Calu3 (cell line): ENCODE measurements around the gene APBB1IP. TPM values are rescaled to one million over a fixed set of nuclear protein-coding genes. Genes with fewer than 3 reads are reported as not detected.
"Not testable (repeated sequence)": the region's sequence is repeated elsewhere in the genome, so short reads cannot be mapped to it uniquely, and the experiment has no call there.

Experiments
- BruUV-seq: library from RNA; stranded (reverse); fragments of 400-500 nt; replicated peaks from 2 replicates; lab custom pipeline; 2021; lab: Mats Ljungman, UMichigan
- CTCF ChIA-PET: fragments of 300-600 bp; sonication (Branson Sonifier 250); formaldehyde crosslinking; loops from one replicate; lab custom pipeline; 2022; ENCODE audit warnings: antibody characterized with exemption; lab: Charles Lee
- DNase-seq: peaks from one replicate; pipeline ENCODE4 v3.0.0; 2022
- H3K27ac Mint-ChIP-seq: one replicate; pipeline ENCODE4 v1.8.0; 2022; ENCODE audit warnings: mixed read lengths; ENCODE audit not compliant: unreplicated experiment
- H3K27me3 Mint-ChIP-seq: one replicate; pipeline ENCODE4 v1.8.0; 2022; ENCODE audit warnings: mixed read lengths; ENCODE audit not compliant: unreplicated experiment
- H3K36me3 Mint-ChIP-seq: one replicate; pipeline ENCODE4 v1.8.0; 2022; ENCODE audit warnings: mild to moderate bottlenecking, moderate library complexity, mixed read lengths; ENCODE audit not compliant: insufficient read depth, unreplicated experiment
- H3K4me1 Mint-ChIP-seq: one replicate; pipeline ENCODE4 v1.8.0; 2022; ENCODE audit warnings: mild to moderate bottlenecking, low read depth, mixed read lengths; ENCODE audit not compliant: unreplicated experiment
- H3K4me3 Mint-ChIP-seq: one replicate; pipeline ENCODE4 v1.8.0; 2022; ENCODE audit warnings: mild to moderate bottlenecking, low read depth, moderate library complexity, mixed read lengths; ENCODE audit not compliant: unreplicated experiment
- H3K9me3 Mint-ChIP-seq: one replicate; pipeline ENCODE4 v1.8.0; 2022; ENCODE audit warnings: low read depth, mixed read lengths; ENCODE audit not compliant: unreplicated experiment
- CTCF ChIP-seq: fragments of 200-600 bp; IDR thresholded peaks from one replicate; pipeline ENCODE4 v1.8.0; 2022; ENCODE audit warnings: antibody characterized with exemption; ENCODE audit not compliant: unreplicated experiment
- intact Hi-C: fragments of 100-400 bp; cut with micrococcal nuclease; formaldehyde crosslinking; loops from one replicate; pipeline ENCODE4 v1.10.0; 2022; ENCODE audit not compliant: unreplicated experiment
- total RNA-seq: library from RNA; stranded (reverse); gene quantifications from 2 replicates; pipeline ENCODE4 v1.2.3, GENCODE V29; 2022

Gene APBB1IP
- total RNA-seq, 1 experiment from 2014 or later, result 1.5 TPM

- H3K9me3 Mint-ChIP-seq, result no peaks in the 10 kb centered on the region
- peak overlapping the region; percentile 27 for H3K4me3 Mint-ChIP-seq
- DNase-seq, result peak; percentile 52
- intact Hi-C loops, result loop anchor here (5.0 kb wide), 1 partner anchor 120 kb away; no protein-coding TSS in a partner anchor
- no peak for TF ChIP-seq CTCF
- H3K4me1 Mint-ChIP-seq, result peaks cover 60% of the 10 kb centered on the region
- peaks cover 6% of the 10 kb centered on the region for H3K36me3 Mint-ChIP-seq
- H3K27me3 Mint-ChIP-seq, result no peaks in the 10 kb centered on the region
- CTCF ChIA-PET, result interaction anchor here (0.6 kb wide), 1 partner anchor 1421 kb away, joined by 3 read pairs; no protein-coding TSS in a partner anchor
- H3K27ac Mint-ChIP-seq, result peak overlapping the region; percentile 96
- no TSS peak for BruUV-seq
Measured at GRCh38 chr10:26486990-26487850, 49.1 kb downstream of the APBB1IP start.

GRCh38 chr10:26488344-26488743 lies 50.2 kb downstream of the APBB1IP start:
- H3K27ac Mint-ChIP-seq, result peak overlapping the region; percentile 30
- H3K36me3 Mint-ChIP-seq, result peaks cover 6% of the 10 kb centered on the region
- no peaks in the 10 kb centered on the region for H3K9me3 Mint-ChIP-seq
- DNase-seq, result peak; percentile 4
- no peak overlapping the region for H3K4me3 Mint-ChIP-seq
- intact Hi-C loops, result loop anchor here (5.0 kb wide), 1 partner anchor 121 kb away; no protein-coding TSS in a partner anchor
- CTCF ChIA-PET, result no interaction called here
- no peak for TF ChIP-seq CTCF
- no peaks in the 10 kb centered on the region for H3K27me3 Mint-ChIP-seq
- BruUV-seq, result no TSS peak
- H3K4me1 Mint-ChIP-seq, result peaks cover 68% of the 10 kb centered on the region

GRCh38 chr10:26489081-26489480 lies 50.9 kb downstream of the APBB1IP start:
- TF ChIP-seq CTCF, result no peak
- Mint-ChIP-seq H3K9me3 (no peaks in the 10 kb centered on the region), H3K27ac (peak overlapping the region; percentile 30), H3K4me1 (peaks cover 63% of the 10 kb centered on the region), H3K27me3 (no peaks in the 10 kb centered on the region), H3K4me3 (no peak overlapping the region), H3K36me3 (peaks cover 6% of the 10 kb centered on the region)
- no peak for DNase-seq
- intact Hi-C loops, result loop anchor here (5.0 kb wide), 1 partner anchor 122 kb away; no protein-coding TSS in a partner anchor
- BruUV-seq, result no TSS peak
- CTCF ChIA-PET, result no interaction called here

GRCh38 chr10:26490367-26490766 lies 52.2 kb downstream of the APBB1IP start:
- H3K27me3 Mint-ChIP-seq, H3K27ac Mint-ChIP-seq, BruUV-seq, intact Hi-C loops, CTCF ChIA-PET, H3K4me3 Mint-ChIP-seq, H3K9me3 Mint-ChIP-seq, DNase-seq, H3K36me3 Mint-ChIP-seq: not testable (repeated sequence)
- peaks cover 58% of the 10 kb centered on the region for H3K4me1 Mint-ChIP-seq
